DMS 273 treated with DMSO at 0.1 percent for 48 hours (cell line): ENCODE results near the gene KCNJ18.
"Not testable (repeated sequence)": the region's sequence is repeated elsewhere in the genome, so short reads cannot be mapped to it uniquely, and the experiment has no call there.

Experiments
- DNase-seq: peaks from one replicate; lab custom pipeline; 2025; lab: John Stamatoyannopoulos, UW

KCNJ18 gene

DNA sequence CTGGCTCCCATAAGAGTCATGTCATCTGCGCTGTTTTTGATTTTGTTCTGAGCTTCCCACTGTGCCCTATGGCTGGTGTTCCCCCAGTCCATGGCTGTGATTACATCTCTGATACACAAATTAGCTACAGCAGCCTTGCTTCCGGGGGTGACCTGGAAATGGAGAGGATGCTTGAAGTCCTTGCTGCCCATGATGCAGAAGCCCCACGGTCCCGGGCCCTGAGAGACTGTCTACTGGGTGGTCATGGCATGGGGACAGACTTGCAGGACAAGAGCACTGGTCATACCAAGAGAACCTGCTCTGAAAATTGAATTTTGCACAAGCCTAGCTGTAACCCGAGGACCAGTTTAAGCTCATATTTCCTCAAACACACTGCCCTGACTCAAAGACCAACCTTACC is 38.8 kb downstream of the KCNJ18 start:
- DNase-seq, result not testable (repeated sequence)

DNA sequence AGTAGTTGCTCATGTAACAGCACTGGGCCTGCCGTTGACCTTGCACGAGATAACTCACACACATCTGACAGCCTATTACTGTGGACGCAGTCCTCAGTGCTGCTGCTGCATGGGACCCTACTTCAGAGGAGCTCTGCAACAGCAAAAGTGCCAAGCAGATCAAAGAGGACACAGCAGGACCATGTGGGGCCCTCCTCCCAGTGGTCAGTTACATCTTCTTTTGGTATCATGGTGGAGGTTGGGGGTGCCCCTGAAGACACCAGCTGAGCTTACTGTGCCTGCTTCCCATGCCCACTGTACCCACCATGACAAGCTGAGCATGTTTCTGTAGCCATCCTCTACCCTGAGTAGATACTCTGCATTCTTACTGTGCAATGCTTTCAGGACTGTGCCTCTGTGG is 41.6 kb downstream of the KCNJ18 start:
- not testable (repeated sequence) for DNase-seq

DNA sequence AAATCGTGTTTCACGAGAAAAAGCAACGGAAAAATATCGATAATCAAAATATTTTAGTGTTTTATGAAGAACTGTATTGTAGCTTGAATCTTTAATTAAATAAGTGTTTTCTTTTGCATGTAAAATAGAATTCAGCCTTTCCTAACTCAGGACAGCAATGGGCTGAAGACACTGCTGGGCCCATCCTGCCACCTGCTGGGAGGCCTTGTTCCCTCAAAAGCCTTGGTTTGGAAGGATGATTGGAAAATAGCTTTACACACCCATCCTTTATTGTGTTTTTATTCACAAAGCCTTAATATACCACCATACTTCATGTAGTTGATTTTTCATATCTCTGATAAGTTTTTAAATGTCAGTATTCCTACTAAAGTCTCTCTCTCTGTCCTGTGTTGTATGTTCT is 43.5 kb downstream of the KCNJ18 start:
- DNase-seq, result not testable (repeated sequence)

DNA sequence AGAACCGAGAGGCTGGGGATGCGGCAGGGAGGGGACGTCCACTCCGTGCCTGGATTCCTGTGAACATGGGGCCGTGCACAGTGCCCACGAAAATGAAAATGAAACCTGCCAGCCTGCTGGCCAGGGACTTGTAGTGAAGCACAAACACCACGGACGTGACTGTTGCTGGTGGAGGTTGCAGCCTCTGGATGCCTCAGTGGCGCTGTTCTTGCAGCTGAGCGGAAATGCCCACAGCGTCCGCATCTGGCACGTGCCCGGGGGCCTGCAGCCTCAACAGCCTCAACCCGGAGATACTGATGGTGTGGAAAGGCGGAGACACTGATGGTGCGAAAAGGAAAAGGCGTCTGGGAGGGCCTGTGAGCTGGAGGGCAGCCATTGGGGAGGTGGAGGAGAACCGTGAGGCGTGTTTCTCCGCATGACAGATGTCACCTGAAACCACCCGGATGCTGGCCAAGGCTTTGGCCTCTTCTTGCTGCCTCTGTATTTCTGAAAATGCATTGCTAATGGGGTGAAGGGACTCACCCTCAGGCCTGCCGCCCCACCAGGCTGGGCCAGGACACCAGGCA is 44.8 kb downstream of the KCNJ18 start:
- DNase-seq, result not testable (repeated sequence)

DNA sequence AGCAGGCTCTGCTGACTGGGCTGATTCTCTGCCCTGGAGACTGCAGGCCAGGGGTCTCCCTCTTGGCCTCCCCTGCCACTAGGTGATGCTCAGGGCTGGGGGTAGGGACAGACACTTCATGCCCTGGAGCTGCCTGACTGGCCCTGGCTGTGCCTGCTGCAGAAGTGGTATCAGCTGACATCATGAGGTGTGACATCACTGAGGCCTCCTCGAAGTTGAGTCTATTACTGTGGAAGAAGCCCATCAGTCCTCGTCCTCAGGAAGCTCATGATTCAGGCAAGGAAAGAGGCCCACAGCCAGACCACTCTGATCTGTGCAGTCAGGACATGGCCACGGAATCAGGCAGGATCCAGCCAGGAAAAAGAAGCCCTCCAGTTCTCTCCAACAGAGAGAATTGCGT is 45.9 kb downstream of the KCNJ18 start:
- DNase-seq, result not testable (repeated sequence)

DNA sequence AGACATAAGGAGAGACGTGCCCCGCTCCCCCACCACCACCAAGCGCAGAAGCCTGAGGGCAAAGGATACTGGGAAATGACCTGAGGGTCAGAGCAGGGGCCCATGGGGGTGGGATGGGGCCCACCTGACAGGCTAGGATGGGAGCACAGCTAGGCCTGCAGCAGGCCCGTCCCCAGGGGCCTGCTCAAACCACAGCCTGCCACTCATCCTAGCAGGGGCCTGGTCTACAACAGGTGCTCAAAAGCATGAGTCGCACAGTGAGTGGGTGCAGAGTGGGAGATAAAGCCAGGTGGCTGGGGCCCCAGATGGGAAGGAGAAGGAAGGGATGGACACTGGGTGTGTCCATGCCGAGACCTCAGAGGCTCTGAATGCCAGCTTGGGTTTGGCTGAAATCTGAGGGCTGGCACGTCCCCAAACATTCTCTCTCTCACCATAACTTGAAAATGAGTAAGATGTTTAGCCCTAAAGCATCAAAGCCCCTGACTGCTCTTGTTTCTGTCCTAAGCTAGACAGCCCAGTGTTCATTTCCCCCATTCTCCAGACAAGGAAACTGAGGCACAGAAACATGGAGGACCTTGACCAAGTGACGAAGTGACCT is 46.7 kb downstream of the KCNJ18 start:
- DNase-seq, result not testable (repeated sequence)

DNA sequence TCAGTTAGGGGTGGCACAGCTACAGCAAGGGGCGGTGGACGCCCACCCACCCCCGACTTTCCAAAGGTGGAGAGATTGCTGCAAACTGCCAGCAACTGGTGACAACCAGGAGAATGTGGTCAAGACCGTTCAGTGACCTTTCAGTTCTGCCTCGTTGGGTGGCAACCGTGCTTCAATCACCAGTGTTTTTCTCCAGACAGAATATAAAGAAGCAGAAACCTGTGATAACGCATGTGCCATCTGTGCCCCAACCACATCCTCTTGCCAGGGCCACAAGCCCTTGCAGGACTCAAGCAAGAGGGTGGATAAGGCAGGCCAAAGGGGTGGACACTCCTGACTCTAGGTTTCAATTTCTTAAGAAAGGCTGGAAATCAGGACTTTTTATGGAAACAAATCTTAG is 47.2 kb downstream of the KCNJ18 start:
- not testable (repeated sequence) for DNase-seq

DNA sequence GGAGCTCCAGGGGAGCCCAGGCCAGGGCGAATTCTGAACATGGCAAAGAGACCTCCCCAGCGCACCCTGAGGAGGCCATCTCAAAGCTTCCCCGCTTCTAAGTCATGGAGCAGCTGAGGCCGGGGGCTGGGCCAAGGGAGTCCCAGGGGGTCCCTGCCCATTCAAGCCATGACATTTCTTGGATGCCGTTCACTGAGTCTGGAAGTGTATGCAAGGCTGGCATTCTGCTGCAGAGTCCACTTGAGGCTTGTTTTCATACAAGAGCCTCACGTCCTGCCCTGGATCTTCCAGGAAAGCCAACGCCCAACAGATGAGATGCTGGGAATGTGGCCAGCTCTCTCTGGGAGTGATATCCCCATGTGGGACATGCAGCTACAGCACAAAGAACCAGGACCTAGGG is 48.5 kb downstream of the KCNJ18 start:
- not testable (repeated sequence) for DNase-seq

DNA sequence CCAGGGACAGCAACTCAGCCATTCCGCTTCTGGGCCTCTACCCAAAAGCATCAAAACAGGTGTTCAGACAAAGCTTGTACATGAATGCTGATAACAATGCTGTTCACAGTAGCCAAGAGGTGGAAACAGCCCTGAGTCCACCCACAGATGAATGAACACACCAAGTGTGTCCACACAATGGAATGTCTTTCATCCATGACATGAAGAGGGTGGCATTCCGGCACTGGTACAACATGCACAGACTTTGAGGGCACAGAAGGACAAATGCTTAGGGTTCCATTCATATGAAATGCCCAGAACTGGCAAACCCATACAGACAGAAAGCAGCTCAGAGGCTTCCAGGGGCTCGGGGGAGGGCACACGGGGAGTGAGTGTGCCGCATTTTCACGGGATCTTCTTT is 49.2 kb downstream of the KCNJ18 start:
- DNase-seq, result not testable (repeated sequence)

DNA sequence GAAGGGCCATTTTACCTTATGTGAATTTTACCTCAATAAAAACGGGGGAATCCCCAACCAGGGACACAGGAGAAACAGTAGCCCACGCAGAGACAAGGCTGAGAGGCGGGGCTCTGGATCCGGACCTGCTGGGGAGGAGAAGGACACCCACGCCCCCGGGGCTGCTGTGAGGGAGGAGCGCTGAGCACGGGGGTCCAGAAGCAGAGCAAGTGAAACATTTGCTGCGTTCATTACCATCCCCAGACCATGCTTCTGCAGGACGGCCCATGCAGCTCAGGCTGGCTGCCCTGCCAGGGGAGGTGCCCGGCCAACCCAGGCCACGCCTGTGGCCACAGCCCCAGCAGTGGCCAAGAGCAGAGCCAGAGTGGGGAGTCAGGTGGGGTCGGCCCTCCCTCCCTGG is 50.0 kb downstream of the KCNJ18 start:
- no peak for DNase-seq

DNA sequence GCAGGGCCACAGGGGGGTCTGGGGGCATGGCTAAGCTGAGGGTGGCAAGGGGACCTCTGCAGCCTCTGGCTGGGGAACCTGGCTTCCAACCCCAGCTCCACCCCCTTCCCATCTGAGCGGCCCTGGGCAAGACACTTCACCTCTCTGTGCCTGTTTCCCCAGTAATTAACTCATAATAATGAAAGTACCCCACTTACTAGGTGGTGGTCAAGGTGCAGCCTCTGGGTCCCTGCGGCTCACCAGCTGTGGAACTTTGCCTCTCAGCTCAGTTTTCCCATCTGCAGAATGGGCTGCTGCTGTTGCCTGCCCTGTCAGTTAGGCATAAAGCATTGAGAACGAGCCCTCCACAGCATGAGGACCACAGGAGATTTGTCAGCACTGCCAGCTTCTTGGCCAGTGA is 51.8 kb downstream of the KCNJ18 start:
- DNase-seq, result not testable (repeated sequence)

DNA sequence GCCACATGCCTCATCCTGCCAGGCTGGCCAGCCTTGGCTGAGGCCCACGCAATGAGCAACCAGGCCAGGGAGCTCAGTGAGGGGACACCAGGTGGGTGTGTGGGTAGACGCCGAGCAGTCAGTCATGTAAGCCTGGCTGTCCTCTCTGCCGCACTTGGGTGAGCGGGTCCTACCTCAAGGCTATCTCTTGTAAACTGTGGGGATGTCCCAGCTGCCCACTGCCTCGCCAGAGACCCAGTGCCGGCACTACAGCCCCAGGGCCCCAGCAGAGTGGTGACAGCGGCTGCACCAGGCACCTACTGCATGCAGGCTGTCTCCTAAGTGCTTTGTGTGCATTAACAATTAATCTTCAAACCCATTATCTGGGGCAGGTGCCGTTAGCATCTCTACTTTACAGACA is 52.3 kb downstream of the KCNJ18 start:
- not testable (repeated sequence) for DNase-seq

DNA sequence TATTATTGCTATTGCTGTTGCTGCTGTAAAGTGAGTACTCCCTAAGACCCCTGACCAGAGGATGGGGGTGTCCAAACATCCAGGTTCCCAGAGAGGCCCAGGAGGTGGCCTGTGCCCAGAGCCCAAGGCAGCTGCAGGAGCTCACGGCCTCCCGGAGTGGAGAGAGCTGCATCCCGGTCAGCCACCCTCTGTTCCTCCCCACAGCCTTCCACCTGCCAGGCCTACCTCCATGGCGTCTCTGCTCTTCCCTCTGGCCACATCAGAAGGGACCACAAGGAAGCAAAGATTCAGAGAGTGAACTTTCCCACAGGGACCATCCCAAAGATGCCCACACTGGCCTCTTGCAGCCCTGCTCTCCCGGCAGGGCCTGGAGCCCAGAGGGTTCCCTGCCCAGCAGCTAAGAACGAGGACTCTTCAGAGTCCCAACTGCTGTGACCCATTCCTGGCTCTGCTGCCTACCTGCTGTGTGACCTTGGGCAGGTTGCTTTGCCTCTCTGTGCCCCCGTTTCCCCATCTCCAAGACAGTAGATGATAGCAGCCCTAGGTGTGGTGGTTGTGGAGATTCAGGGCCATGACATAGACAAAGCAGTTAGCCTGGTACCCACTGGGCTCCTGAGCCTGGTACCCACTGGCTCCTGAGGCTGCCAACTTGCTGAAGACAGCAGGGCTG is 53.2 kb downstream of the KCNJ18 start:
- DNase-seq, result not testable (repeated sequence)

DNA sequence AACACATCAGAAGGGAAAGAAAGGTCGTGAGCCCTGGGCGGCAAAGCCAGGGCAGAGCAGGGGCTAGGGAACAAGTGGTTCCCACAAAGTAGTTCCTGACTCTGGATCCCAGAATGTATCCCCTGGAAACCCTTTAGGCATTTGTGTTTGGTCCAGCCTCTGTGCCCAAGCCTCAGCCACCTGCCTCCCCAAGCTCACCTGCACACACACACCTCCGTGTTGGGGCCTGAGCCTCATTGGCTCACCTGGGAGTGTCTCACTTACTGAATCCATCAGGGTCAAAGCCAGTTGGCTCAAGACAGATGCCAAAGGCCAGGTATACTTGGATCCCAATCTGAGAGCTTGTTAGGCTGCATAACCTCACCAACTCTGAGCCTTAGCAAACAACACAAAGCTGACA is 54.1 kb downstream of the KCNJ18 start:
- not testable (repeated sequence) for DNase-seq

DNA sequence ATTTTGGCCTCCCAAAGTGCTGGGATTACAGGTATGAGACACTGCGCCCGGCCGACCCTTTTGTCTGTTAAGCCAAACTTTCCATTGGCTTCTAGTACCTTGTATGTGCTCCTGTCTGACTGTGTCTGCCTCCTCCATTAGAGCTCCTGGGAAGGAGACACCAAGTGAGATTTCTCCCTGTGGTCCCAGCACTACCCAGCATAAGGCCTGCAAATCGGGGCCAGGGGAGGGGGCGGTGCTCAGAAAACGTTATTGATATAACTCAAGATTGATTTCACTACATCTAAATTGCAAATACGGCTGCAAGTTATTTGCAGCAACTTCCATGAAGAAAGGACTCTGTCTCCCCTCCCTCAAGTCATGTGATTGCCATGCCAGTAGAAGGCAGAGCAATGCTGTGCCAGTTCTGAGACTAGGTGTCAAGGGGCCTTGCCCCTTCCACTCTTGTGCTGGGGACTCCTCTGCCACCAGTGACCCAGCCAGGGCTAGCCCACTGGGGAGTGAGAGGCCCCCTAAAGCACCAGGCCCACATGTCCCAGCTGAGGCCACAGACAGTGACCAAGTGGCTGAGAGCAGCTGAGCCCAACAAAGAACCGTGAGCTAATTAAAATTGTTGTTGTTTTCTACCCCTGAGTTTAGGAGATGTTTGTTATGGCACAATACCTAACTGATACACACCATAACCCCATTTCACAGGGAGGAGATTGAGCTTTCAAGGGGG is 55.0 kb downstream of the KCNJ18 start:
- DNase-seq, result not testable (repeated sequence)

DNA sequence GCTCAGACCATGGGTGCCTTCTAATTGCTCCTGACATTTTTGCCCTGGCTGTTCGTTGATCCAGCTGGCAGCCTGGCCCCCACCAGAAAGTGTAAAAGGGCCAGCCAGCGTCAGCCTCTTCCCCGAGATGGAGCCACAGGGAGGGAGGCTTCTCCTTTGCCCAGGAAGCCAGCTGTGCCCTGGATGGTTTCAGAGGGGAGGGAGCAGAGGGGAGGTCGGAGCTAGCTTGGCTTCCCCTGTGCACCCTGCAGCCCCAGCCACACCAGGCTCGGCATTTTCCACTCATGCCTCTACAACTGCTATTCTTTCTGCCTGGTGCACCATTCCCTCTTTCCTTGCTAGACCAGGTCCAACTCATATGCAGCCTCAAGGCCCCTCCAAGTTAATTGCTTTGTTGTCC is 56.4 kb downstream of the KCNJ18 start:
- DNase-seq, result not testable (repeated sequence)

DNA sequence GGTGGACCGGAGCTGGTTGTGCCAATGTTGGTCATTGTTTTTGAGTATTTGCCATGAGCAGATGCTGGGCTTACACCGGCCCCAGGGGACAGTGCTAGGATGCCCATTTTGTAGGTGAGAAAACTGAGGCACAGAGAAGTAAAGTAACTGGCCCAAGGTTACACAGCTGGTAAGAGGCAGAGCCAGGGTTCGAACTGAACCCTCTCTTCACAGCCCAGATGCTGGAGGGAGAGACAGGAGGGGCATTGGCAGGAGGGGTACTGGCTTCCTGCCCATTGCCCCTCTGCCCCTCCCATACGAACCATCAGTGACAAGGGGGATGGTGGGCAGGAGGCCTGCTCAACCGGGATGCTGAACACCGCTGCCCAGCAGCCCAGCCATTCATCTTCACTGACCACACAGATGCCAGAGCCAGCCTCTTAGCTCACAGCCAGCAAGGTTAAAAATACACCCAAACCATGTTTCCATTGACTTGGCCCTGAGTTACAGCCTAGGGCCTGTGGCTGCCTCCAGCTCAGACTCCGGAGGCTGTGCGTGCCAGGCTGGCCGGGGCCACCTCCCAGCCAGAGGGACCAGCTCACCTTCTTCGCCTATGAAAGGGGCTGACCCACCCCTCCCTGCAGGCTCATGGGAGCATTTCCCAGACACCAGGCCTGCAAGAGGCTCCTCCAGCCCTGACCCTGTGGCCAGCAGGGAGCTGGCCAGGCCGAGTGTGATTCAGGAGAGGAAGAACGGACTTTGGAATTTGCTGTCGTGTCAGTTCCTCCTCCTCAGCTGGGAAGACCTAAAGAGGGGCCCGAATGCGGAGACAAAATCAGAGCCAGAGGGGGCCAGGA is 57.6 kb downstream of the KCNJ18 start:
- not testable (repeated sequence) for DNase-seq

DNA sequence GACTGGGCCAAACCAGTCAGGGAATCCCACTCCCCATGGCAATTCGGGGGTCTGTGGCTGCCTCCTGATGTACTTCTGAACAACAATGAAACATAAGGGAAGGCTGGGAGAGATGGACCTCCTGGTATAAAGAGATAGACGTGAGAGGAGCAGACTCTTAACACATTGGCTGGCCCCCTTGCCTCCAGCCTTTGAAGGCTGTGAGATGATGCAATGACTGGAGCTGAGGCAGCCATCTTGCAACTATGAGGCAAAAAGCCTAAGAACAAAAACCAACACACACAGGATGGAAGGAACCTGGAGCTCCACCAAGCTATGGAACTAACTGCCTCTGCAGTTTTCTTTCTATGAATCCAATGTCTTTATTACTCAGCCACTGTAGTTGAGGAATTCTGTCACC is 58.8 kb downstream of the KCNJ18 start:
- DNase-seq, result not testable (repeated sequence)
